ENCODE data around the gene FRMD4A. TPM values are rescaled to one million over a fixed set of nuclear protein-coding genes. Genes with fewer than 3 reads are reported as not detected.

The FRMD4A gene
- total RNA-seq, 1 experiment from 2014 or later, result 20.2 TPM

- no peak for DNase-seq (ENCODE audit: low read depth)
These were observed 652.5 kb downstream of the FRMD4A start for GRCh38 chr10:13678101-13678843.

GRCh38 chr10:13674645-13675588, 655.8 kb downstream of the FRMD4A start:
- no peak for DNase-seq (ENCODE audit: low read depth)

DNA sequence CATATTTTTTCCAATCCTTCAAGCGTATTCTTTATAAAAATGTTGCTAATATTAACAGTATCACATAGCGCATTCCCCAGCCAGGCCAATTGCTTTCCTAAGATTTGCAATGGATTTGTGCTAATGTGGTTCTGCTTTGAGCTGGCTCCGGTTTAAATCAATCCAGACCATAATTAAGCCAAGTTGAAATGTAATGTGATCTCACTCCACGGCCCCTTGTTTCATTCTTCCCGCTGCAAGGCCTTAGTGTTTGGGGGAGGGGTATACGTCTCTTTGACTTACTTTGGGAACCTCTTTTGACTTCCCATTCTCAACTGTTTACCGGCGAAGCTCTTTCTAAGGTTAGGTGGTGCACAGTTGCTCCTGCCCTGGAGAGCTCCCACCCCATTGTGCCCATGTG, 657.6 kb downstream of the FRMD4A start:
- no peak for DNase-seq (ENCODE audit: low read depth)

- DNase-seq (ENCODE audit: low read depth), result no peak
These were observed 658.2 kb downstream of the FRMD4A start for GRCh38 chr10:13672548-13672947.

DNA sequence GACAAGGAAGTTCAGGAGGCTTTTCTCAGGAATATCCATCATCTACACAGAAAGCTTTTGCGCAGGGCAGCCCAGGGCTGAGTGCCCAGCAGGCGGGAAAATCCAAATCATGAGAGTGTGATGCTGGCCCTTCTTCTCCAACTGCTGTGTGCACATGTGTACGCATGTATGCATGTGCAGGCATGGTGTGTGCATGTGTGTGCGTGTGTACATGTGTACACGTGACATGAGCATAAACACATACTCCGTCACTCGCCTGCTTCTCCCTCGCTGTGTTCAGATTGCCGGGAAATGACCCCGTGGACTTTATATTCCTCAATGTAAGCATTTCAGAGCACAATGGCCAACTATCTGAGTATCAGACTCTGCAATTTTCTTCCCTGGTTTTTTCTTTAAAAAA, 658.8 kb downstream of the FRMD4A start:
- no peak for DNase-seq (ENCODE audit: low read depth)

GRCh38 chr10:13670311-13670710, 660.4 kb downstream of the FRMD4A start:
- DNase-seq (ENCODE audit: low read depth), result no peak

DNA sequence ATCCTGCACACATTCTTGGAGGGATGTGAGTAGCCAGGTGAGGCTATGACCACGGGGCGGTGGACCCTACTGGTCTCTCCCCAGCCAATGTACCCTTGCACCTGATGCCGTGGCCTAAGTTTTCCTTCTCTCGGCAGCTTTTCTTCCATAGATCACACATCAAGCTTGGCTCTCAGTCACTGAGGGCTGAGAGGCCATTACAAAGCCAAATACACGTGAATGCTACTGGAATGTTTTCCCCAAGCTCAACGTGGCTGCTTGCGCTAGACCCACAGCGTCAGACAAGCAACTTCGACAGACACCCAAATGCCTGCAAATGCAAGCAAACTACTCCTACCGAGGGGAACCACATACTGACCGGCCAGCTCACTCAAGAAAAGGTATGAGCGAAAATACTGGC, 660.8 kb downstream of the FRMD4A start:
- DNase-seq (ENCODE audit: low read depth), result no peak

- DNase-seq (ENCODE audit: low read depth), result no peak
These were observed 661.4 kb downstream of the FRMD4A start for GRCh38 chr10:13669182-13669855.

GRCh38 chr10:13668126-13668525, 662.6 kb downstream of the FRMD4A start:
- no peak for DNase-seq (ENCODE audit: low read depth)

DNA sequence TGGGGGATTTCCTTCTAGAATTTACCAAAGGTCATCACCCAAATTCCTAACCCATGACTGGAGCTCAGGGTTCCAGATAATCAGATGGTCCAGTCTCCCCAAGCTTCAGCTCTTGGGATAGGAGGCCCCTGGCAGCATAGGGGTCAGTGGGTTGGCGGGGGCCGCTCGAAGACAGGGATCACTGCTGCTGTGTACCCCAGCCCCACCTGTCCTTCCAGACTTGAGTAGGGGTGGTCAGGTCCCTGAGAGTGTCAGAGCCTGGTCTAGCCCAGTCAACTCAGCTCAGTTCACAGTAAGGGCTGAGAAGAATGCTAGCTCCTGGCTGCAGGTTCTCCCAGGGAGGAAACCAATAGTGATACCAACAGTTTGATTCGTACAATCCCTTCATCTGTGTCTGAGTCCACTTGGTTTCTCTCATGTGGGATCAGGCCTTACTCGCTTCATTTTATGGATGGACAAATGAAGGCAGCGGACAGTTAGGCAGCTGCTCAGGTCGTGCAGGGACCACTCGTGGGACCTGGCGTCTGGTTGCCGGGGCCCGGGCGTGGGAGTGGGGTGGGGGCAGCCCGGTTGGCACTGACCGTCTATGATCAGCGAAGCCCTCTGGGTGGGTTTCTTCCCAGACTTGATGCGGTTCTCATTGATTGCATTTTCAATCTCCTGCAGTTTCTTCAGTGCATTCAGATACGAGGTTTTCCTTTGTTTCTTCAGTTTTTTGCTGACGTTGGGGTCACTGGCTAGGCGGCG, 665.0 kb downstream of the FRMD4A start:
- no peak for DNase-seq (ENCODE audit: low read depth)

DNA sequence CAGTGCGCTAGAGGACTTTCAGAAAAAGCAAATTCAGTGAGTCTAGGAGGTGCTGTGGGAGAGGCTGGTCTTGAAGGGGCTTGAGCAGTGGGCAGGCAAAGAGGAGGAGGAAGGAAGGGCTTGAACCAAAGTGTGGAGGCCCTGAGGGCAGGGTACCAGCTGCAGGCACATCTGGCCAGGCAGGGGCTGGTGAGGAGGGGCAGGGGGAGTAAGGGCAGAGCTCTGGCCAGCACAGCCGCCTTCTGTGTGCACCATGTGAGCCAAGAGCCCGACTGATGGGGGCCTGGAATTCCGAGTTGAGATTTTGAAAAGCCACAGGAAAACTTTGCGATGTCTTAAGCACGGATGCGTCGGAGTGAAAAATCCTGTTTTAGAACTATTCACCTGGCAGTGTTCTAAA, 669.5 kb downstream of the FRMD4A start:
- DNase-seq (ENCODE audit: low read depth), result no peak

DNA sequence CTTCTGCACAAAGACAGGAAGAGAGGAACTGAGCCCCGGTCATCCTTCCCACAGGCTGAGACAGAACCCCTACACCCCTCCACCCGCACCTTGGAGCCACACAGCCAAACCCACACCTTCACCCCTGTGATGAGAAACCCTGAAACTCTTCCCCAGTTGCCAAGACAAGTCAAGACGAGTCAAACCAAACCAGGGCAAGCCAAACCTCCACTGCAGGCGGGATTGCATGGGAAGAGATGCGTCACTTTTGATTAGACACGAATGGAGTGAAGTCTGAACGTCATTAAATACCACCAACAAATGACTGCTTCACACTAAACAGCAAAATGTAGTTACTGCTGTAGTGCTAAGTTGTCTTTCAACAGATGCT, 670.2 kb downstream of the FRMD4A start:
- DNase-seq (ENCODE audit: low read depth), result no peak

DNA sequence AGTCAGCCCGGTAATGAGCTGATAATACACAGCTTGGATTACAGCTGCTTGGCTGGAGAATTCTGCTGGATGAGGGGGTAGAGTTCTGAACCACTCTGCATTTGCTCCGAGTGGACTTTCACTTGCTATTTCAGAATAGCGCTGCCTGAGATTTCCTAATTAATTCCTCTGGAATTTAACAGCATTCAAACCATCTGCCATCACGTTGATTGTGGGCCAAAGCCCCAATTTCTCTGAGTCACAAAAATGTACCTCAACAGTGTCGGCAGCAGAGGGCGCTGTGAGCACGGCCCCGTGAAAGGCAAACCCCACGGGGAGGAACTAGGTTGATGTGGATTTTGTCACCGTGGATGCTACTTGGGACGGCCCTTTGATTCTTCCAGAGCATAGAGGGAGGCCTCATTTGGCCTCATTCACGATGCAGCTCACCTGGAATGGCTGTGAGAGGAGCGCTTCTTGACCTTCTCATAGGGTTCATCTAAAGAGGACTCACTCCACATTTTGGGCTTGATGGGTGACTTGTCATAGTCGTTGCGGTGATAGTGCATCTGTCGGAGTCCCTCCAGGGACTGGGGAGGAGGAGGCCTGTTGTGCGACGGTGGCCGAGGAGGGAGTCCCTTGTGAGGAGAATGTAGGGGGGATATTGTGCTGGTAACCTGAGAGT, 670.7 kb downstream of the FRMD4A start:
- DNase-seq (ENCODE audit: low read depth), result peak; percentile 24

DNA sequence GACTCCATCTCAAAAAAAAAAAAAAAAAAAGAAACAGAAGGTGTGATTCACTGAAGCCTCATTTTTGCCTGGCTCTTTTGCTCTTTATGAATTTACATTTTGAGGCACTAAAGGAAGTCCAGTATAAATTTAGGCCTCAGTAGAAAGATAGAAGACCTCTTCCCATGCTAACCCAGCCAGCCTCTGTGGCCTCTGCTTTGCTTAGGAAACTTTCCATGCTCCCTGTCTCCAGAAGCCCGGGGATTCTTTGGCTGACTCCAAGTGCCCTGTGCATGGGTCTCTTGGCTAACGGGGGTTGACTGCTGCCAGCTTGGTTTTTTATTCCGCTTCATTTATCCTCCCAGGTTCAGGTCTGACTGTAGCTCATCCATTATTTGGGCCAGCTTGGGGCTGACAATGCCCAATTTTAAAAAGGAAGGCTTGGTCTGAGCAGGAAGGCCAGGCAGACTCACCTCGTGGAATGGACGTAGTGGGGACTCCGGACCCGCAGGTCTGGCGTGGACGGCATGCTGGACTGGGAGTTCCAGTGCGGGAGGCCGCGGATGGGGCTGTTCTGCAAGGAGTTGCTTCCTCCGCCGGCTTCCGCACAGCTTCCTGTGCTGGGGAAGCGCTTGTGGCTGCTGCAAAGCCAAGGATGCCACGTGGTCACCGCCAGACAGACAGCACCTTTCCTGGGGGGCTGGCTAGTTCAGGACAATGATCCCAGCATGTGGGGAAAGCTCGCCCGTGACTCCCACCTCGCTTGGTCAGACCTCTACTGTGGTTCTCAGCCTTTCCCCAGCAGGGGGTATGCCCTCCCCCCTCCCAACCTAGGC, 671.6 kb downstream of the FRMD4A start:
- no peak for DNase-seq (ENCODE audit: low read depth)

- DNase-seq (ENCODE audit: low read depth), result no peak
These were observed 672.5 kb downstream of the FRMD4A start for GRCh38 chr10:13658264-13658663.

GRCh38 chr10:13657101-13657680, 673.5 kb downstream of the FRMD4A start:
- no peak for DNase-seq (ENCODE audit: low read depth)

DNA sequence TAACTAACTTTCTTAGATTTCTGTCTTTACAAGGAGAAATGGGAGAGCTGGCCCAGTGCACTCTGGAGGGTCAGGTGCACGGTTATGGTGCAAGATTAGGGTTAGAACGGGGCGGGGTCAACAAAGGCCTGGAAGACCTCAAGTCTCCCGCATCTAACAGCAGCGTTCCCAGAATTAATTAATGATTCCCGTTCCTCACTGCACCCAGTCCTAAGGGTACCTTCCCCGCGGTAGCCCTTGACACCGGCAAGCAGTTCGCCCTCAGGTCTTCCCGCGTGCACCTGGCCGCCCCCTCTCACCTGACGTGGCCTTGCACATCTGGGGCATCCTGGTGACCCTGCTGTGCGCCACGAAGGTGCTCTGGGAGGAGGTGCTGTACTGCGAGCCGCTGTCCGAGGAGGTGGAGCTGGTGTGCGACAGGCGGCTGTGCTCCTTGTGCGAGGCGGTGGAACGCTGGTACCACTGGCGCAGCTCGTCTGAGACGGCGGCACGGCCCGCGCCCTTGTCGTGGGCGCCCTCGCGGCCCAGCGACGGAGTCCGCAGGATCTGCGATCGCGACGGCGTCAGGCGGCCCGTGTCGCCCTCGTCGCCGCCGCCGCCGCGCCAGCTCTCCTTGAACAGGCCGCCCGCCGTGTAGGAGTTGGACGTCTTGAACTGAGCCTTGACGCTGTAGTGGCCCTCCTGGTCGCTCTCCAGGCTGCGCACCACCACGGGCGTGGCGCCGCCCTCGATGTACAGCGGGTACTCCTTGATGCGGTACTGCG, 674.2 kb downstream of the FRMD4A start:
- no peak for DNase-seq (ENCODE audit: low read depth)

DNA sequence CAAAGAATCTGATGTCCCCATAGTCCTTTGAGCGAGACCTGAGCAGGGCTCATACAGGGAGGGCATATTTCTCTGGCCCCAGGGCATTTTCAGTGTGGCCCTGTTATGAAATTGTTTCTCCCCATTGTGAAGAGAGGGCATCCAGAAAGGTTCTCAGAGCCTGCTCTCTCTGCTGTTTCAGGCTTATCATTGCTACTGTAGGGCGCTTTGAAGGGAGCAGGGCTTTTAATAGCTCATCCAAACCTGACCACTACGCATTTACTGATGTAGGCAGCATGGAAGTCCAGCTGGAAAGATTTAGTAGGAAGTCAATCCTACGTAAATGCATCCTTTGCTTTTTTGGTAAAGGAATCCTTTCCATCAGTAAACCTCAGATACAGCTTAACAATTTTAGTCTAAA, 675.9 kb downstream of the FRMD4A start:
- DNase-seq (ENCODE audit: low read depth), result no peak
